Upper lobe of right lung (tissue), 1 donor: Measurements from ENCODE around the gene DOCK2. TPM values are rescaled to one million over a fixed set of nuclear protein-coding genes. Genes with fewer than 3 reads are reported as not detected.
"Not testable (repeated sequence)": the region's sequence is repeated elsewhere in the genome, so short reads cannot be mapped to it uniquely, and the experiment has no call there.

Experiments
- ATAC-seq: fragments of 200-7000 bp; cut with Tn5 transposase; one replicate; pipeline ENCODE4 v1.9.1; 2020; ENCODE audit warnings: mild to moderate bottlenecking, moderate library complexity
- DNase-seq: peaks from one replicate; pipeline ENCODE4 v3.0.0-alpha.2; 2020
- H3K27ac ChIP-seq: fragments of 200-600 bp; one replicate; pipeline ENCODE4 v1.8.0; 2022
- H3K27me3 ChIP-seq: fragments of 200-600 bp; one replicate; pipeline ENCODE4 v1.8.0; 2022; ENCODE audit warnings: mild to moderate bottlenecking
- H3K36me3 ChIP-seq: fragments of 200-600 bp; one replicate; pipeline ENCODE4 v1.8.0; 2022
- H3K4me1 ChIP-seq: fragments of 200-600 bp; one replicate; pipeline ENCODE4 v1.8.0; 2022
- H3K4me3 ChIP-seq: fragments of 200-600 bp; one replicate; pipeline ENCODE4 v1.8.0; 2022; ENCODE audit warnings: mild to moderate bottlenecking
- H3K9me3 ChIP-seq: fragments of 200-600 bp; one replicate; pipeline ENCODE4 v1.8.0; 2022
- CTCF ChIP-seq: fragments of 200-600 bp; IDR thresholded peaks from one replicate; pipeline ENCODE4 v1.8.0; 2022; ENCODE audit warnings: antibody characterized with exemption
- intact Hi-C: fragments of 100-400 bp; cut with DNase I; formaldehyde crosslinking; loops from one replicate; pipeline ENCODE4 v1.11.0; 2022
- total RNA-seq: library from RNA; stranded (reverse); fragmentation: NEBNext Ultra II Directional; extraction: Animal tissue kit (Norgen Biotek cat#: 25700); gene quantifications from one replicate; pipeline ENCODE4 v1.2.1, GENCODE V29; 2021
- donor health status: DM: no; HTN: yes; CAD: no; lungs with severe emphysema.

The DOCK2 gene
- total RNA-seq, 1 donor from 2014 or later = 65.4 TPM

- no peak for ATAC-seq
- H3K27me3 ChIP-seq = no peaks in the 10 kb centered on the region
- peaks cover 5% of the 10 kb centered on the region for H3K36me3 ChIP-seq
- TF ChIP-seq CTCF = no peak
- H3K9me3 ChIP-seq = no peaks in the 10 kb centered on the region
- H3K27ac ChIP-seq = no peak overlapping the region
- H3K4me3 ChIP-seq = no peak overlapping the region
- intact Hi-C loops = no loop called here
- no peak for DNase-seq
- no peaks in the 10 kb centered on the region for H3K4me1 ChIP-seq
These were observed 444.5 kb downstream of the DOCK2 start for GRCh38 chr5:170081616-170082015.

GRCh38 chr5:170082701-170083100 lies 445.6 kb downstream of the DOCK2 start:
- Histone ChIP-seq H3K4me1 (no peaks in the 10 kb centered on the region), H3K36me3 (peaks cover 5% of the 10 kb centered on the region), H3K4me3 (no peak overlapping the region), H3K9me3 (no peaks in the 10 kb centered on the region), H3K27ac (no peak overlapping the region), H3K27me3 (no peaks in the 10 kb centered on the region)
- TF ChIP-seq CTCF = no peak
- DNase-seq = no peak
- intact Hi-C loops = no loop called here
- ATAC-seq = no peak

- Histone ChIP-seq H3K27ac (no peak overlapping the region), H3K36me3 (no peaks in the 10 kb centered on the region), H3K4me3 (no peak overlapping the region), H3K27me3 (no peaks in the 10 kb centered on the region), H3K9me3 (no peaks in the 10 kb centered on the region), H3K4me1 (no peaks in the 10 kb centered on the region)
- DNase-seq = no peak
- no peak for ATAC-seq
- intact Hi-C loops = no loop called here
- no peak for TF ChIP-seq CTCF
These were observed 450.2 kb downstream of the DOCK2 start for GRCh38 chr5:170087168-170087817.

GRCh38 chr5:170092455-170093101 lies 455.5 kb downstream of the DOCK2 start:
- no peak overlapping the region for H3K27ac ChIP-seq
- TF ChIP-seq CTCF = no peak
- no peak for ATAC-seq

GRCh38 chr5:170094329-170094728 lies 457.3 kb downstream of the DOCK2 start:
- not testable (repeated sequence) for H3K9me3 ChIP-seq, H3K36me3 ChIP-seq, ATAC-seq

More at GRCh38 chr5:170092455-170093101, 455.5 kb downstream of the DOCK2 start:
- no peaks in the 10 kb centered on the region for H3K27me3 ChIP-seq
- H3K36me3 ChIP-seq = no peaks in the 10 kb centered on the region
- no peaks in the 10 kb centered on the region for H3K9me3 ChIP-seq
- intact Hi-C loops = no loop called here
- DNase-seq = no peak
- no peak overlapping the region for H3K4me3 ChIP-seq
- H3K4me1 ChIP-seq = peaks cover 9% of the 10 kb centered on the region

GRCh38 chr5:170095646-170096045 lies 458.6 kb downstream of the DOCK2 start:
- ATAC-seq (peak; percentile 63), DNase-seq (no peak)
- peaks cover 15% of the 10 kb centered on the region for H3K4me1 ChIP-seq
- H3K9me3 ChIP-seq = no peaks in the 10 kb centered on the region
- no peak overlapping the region for H3K4me3 ChIP-seq
- no peak overlapping the region for H3K27ac ChIP-seq
- no peak for TF ChIP-seq CTCF
- no peaks in the 10 kb centered on the region for H3K27me3 ChIP-seq
- no peaks in the 10 kb centered on the region for H3K36me3 ChIP-seq
- intact Hi-C loops = no loop called here

More at GRCh38 chr5:170094329-170094728, 457.3 kb downstream of the DOCK2 start:
- intact Hi-C loops, H3K4me3 ChIP-seq, H3K4me1 ChIP-seq, H3K27me3 ChIP-seq, H3K27ac ChIP-seq: not testable (repeated sequence)
- peak; percentile 73 for DNase-seq
